Endothelial cell of umbilical vein (primary cell): ENCODE measurements around the gene ZBP1. TPM values are rescaled to one million over a fixed set of nuclear protein-coding genes. Genes with fewer than 3 reads are reported as not detected.

Experiments used
- BruUV-seq: library from RNA; stranded (reverse); fragments of 400-500 nt; replicated peaks from 2 replicates; lab custom pipeline; 2021; lab: Mats Ljungman, UMichigan
- CTCF ChIA-PET: fragments of 300-600, 350-600 bp; sonication (Branson Sonifier 250); formaldehyde crosslinking; loops from one replicate; lab custom pipeline; 2021; ENCODE audit warnings: antibody characterized with exemption, inconsistent platforms; lab: Charles Lee
- POLR2A ChIA-PET: fragments of 300-600, 350-600 bp; sonication (Branson Sonifier 250); formaldehyde crosslinking; loops from one replicate; lab custom pipeline; 2021; ENCODE audit warnings: antibody characterized with exemption, inconsistent platforms; lab: Charles Lee
- DNase-seq: peaks from one replicate; pipeline ENCODE4 v3.0.0-alpha.2; 2011; ENCODE audit warnings: low read depth, low spot score
- FAIRE-seq: peaks from 2 replicates; lab custom pipeline; 2011; peaks lifted over from hg19 to GRCh38; lab: Jason Lieb, UNC
- H2AFZ ChIP-seq: 2 replicates; pipeline ENCODE4 v1.6.0; 2012; ENCODE audit warnings: low read depth, low read length, control low read depth, inconsistent platforms
- H3K27ac ChIP-seq: 2 replicates; pipeline ENCODE4 v1.5.1; 2011; ENCODE audit warnings: low read depth, mild to moderate bottlenecking, control low read depth, low read length, moderate library complexity; ENCODE audit not compliant: insufficient read depth
- H3K27me3 ChIP-seq, 2 experiments: 2 replicates each; pipeline versions ENCODE4 v1.6.0 to v1.6.1; 2011; ENCODE audit warnings: low read length in 2 of 2, mixed read lengths in 1 of 2; ENCODE audit not compliant: control insufficient read depth in 2 of 2, insufficient read depth in 2 of 2
- H3K36me3 ChIP-seq, 2 experiments: 2 replicates in 1 of 2; 3 replicates in 1 of 2; pipeline ENCODE4 v1.5.1; 2011; ENCODE audit warnings: low read length in 2 of 2, mild to moderate bottlenecking in 1 of 2, moderate library complexity in 1 of 2; ENCODE audit not compliant: control insufficient read depth in 2 of 2, insufficient read depth in 2 of 2; ENCODE audit errors: extremely low read depth in 1 of 2
- H3K4me1 ChIP-seq: 3 replicates; pipeline ENCODE4 v1.5.1; 2011; ENCODE audit warnings: mild to moderate bottlenecking, low read length; ENCODE audit not compliant: control insufficient read depth, insufficient read depth; ENCODE audit errors: extremely low read depth
- H3K4me2 ChIP-seq: 2 replicates; pipeline ENCODE4 v1.6.1; 2011; ENCODE audit warnings: low read length, control low read depth, mixed read lengths; ENCODE audit not compliant: insufficient read depth
- H3K4me3 ChIP-seq, 3 experiments: fragments of 200-600 bp in 1 of 3; sonication (generic), shearing (Covaris generic) in 1 of 3; replicated peaks in 1 of 3; 2 replicates each; pipeline ENCODE4 v1.5.1; 2011 to 2016; ENCODE audit warnings: control low read depth in 3 of 3, low read length in 3 of 3, mild to moderate bottlenecking in 2 of 3, inconsistent platforms in 1 of 3, low read depth in 1 of 3, moderate library complexity in 1 of 3; ENCODE audit not compliant: insufficient read depth in 1 of 3
- H3K79me2 ChIP-seq: 2 replicates; pipeline ENCODE4 v1.6.0; 2012; ENCODE audit warnings: low read length, inconsistent platforms; ENCODE audit not compliant: control insufficient read depth, insufficient read depth
- H3K9ac ChIP-seq: replicated peaks from 2 replicates; pipeline ENCODE3; 2011; ENCODE audit warnings: low read length, control low read depth; ENCODE audit not compliant: insufficient read depth; ENCODE audit errors: extremely low read depth
- H3K9me1 ChIP-seq: replicated peaks from 3 replicates; pipeline ENCODE4 v1.6.0; 2011; ENCODE audit warnings: mild to moderate bottlenecking, low read length; ENCODE audit not compliant: control insufficient read depth, insufficient read depth; ENCODE audit errors: extremely low read depth
- H3K9me3 ChIP-seq: replicated peaks from 2 replicates; pipeline ENCODE4 v1.5.1; 2012; ENCODE audit warnings: low read length, inconsistent platforms; ENCODE audit not compliant: control insufficient read depth, insufficient read depth
- H4K20me1 ChIP-seq: replicated peaks from 2 replicates; pipeline ENCODE3; 2011; ENCODE audit warnings: mild to moderate bottlenecking, low read length; ENCODE audit not compliant: control insufficient read depth, insufficient read depth; ENCODE audit errors: extremely low read depth
- CTCF ChIP-seq, 2 donors: IDR thresholded peaks; 1 replicate in 1 of 2; 2 replicates in 1 of 2; pipeline ENCODE4 v1.5.1; 2011; ENCODE audit warnings: low read length in 2 of 2, mild to moderate bottlenecking in 2 of 2, moderate library complexity in 2 of 2, control low read depth in 1 of 2, inconsistent platforms in 1 of 2, low read depth in 1 of 2; ENCODE audit not compliant: insufficient read depth in 1 of 2; ENCODE audit errors: extremely low read depth in 1 of 2
- EZH2 ChIP-seq: IDR thresholded peaks from 2 replicates; pipeline ENCODE4 v1.6.1; 2012; ENCODE audit warnings: borderline replicate concordance, low read depth, mild to moderate bottlenecking, moderate library complexity, low read length, inconsistent platforms; ENCODE audit not compliant: severe bottlenecking
- FOS ChIP-seq: IDR thresholded peaks from 2 replicates; pipeline ENCODE4 v1.6.1; 2011; ENCODE audit warnings: mild to moderate bottlenecking, low read length, moderate library complexity, borderline replicate concordance; ENCODE audit not compliant: insufficient read depth
- GATA2 ChIP-seq: IDR thresholded peaks from 2 replicates; pipeline ENCODE4 v1.7.0; 2011; ENCODE audit warnings: low read depth, mild to moderate bottlenecking, moderate library complexity, mixed read lengths, low read length; ENCODE audit not compliant: insufficient read length, insufficient read depth
- JUN ChIP-seq: IDR thresholded peaks from 2 replicates; pipeline ENCODE4 v1.6.1; 2011; ENCODE audit warnings: borderline replicate concordance, low read depth; ENCODE audit not compliant: insufficient read length, insufficient read depth
- MAX ChIP-seq: IDR thresholded peaks from 2 replicates; pipeline ENCODE4 v1.6.1; 2011; ENCODE audit not compliant: insufficient read depth, insufficient read length
- MYC ChIP-seq: IDR thresholded peaks from one replicate; pipeline ENCODE4 v1.6.1; 2011; ENCODE audit warnings: mild to moderate bottlenecking, low read depth, low read length
- POLR2A ChIP-seq: IDR thresholded peaks from 2 replicates; pipeline ENCODE4 v1.6.1; 2012; ENCODE audit warnings: low read depth, mild to moderate bottlenecking, control low read depth, low read length
- POLR2AphosphoS5 ChIP-seq: IDR thresholded peaks from 2 replicates; pipeline ENCODE4 v1.6.1; 2012; ENCODE audit warnings: low read depth, mild to moderate bottlenecking, control low read depth, low read length, moderate library complexity; ENCODE audit not compliant: insufficient read depth
- dilution Hi-C: fragments of 300-500 bp; cut with MboI; formaldehyde crosslinking; loops from one replicate; pipeline ENCODE4 v1.15.0; 2019; ENCODE audit warnings: low sequenced_read_pairs; ENCODE audit not compliant: extremely low pct_ligation_motif_present
- intact Hi-C: fragments of 100-400 bp; cut with micrococcal nuclease; formaldehyde crosslinking; loops from one replicate; pipeline ENCODE4 v1.10.0; 2022
- polyA plus RNA-seq, 4 experiments: library from polyadenylated mRNA; depleted of rRNA in 3 of 4; stranded (reverse) in 3 of 4; unstranded in 1 of 4; fragments of >200 nt; gene quantifications; 2 replicates each; pipeline versions ENCODE4 v1.2.1 to v1.2.3, GENCODE V29; 2011 to 2012; ENCODE audit warnings: missing spikeins in 1 of 4
- total RNA-seq: library from RNA; stranded (reverse); gene quantifications from 2 replicates; pipeline ENCODE4 v1.2.3, GENCODE V29; 2021

Gene ZBP1
- total and polyA plus RNA-seq, 2 donors (not counting 3 experiments of a cell fraction or from before 2014, with no cell fraction given) = not detected

DNA sequence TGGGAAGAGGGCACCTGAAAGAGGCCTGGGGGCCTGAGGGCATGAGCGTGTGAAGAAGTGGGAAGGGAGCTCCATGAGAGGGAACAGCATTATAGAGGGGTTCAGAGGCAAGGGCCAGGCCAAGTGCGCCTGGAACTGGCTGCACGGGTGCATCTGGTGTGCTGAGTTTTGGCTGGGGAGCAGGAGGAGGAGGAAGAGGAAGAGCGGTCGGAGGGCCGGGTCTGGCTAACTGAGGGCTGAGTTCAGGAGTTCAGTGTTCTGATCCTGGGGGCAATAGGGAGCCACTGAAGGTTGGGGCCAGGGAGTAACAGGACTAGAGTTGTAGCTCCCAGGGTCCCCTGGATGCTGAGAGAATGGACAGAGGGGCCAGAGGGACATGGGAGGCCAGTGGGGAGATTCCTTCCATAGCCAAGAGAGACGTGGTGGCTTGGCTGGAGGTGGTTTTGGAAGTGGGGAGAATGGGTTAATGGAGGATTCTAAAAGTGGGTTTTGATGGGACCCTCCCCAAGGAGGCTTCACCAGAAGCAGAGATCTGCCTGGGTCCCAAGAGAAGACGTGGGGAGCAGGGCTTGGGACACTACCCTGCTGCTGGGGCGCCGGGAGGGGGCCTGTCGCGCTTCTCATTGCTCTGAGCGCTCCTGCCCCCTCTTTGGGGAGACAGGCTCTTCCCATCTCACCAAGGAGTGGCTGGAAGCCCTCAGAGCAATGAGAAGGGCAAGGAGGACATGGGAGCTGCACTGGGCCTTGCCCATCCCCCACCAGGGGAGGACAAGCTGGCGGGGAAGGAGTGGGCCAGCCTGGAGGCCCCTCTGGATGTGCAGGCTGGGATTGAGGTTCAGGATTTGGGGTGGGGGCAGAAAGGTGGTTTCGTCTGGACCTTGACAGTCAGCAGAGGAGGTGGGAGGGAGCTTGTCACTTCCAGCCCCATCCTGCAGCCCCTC lies 28.7 kb downstream of the ZBP1 start:
- H3K36me3 ChIP-seq = no peaks in the 10 kb centered on the region
- DNase-seq (no peak), FAIRE-seq (no peak)
- no peaks in the 10 kb centered on the region for H3K4me1 ChIP-seq
- CTCF ChIA-PET = interaction anchor here (1.0 to 1.4 kb wide), 2 partner anchors 93 to 588 kb away, joined by 3 to 8 read pairs; no protein-coding TSS in a partner anchor
- H3K9me3 ChIP-seq = no peaks in the 10 kb centered on the region
- no peak overlapping the region for H3K4me2 ChIP-seq
- no peak overlapping the region for H2AFZ ChIP-seq
- H4K20me1 ChIP-seq = no peaks in the 10 kb centered on the region
- no peaks in the 10 kb centered on the region for H3K9me1 ChIP-seq
- no peaks in the 10 kb centered on the region for H3K27me3 ChIP-seq
- dilution Hi-C loops = no loop called here
- no TSS peak for BruUV-seq
- no peak overlapping the region for H3K27ac ChIP-seq
- intact Hi-C loops = loop anchor here (5.0 kb wide), 1 partner anchor 209 kb away; no protein-coding TSS in a partner anchor
- TF ChIP-seq GATA2 (no peak), MYC (no peak), POLR2A (no peak), CTCF (IDR thresholded peaks at IDR 0.05; ENCODE audit: extremely low read depth in 1 of 2, insufficient read depth in 1 of 2, low read depth in 1 of 2, low read length in 2 of 2) (no peak), POLR2AphosphoS5 (no peak), FOS (no peak), EZH2 (no peak), JUN (no peak), MAX (no peak)
- no peaks in the 10 kb centered on the region for H3K79me2 ChIP-seq
- no peak overlapping the region for H3K4me3 ChIP-seq
- POLR2A ChIA-PET = no interaction called here
- H3K9ac ChIP-seq = no peak overlapping the region
